AG04450 (cell line): ENCODE measurements around the gene B3GAT1. TPM values are rescaled to one million over a fixed set of nuclear protein-coding genes. Genes with fewer than 3 reads are reported as not detected.

Source experiments
- CTCF ChIA-PET: fragments of 300-600, 350-600 bp; formaldehyde crosslinking; extraction: SDS; loops from one replicate; lab custom pipeline; 2022; ENCODE audit warnings: antibody characterized with exemption, inconsistent platforms; lab: Charles Lee
- POLR2A ChIA-PET: fragments of 350-600 bp; formaldehyde crosslinking; extraction: SDS; loops from one replicate; lab custom pipeline; 2021; ENCODE audit warnings: antibody characterized with exemption, inconsistent platforms; lab: Yijun Ruan, JAX
- DNase-seq: peaks from one replicate; pipeline ENCODE4 v3.0.0-alpha.2; 2011; ENCODE audit warnings: low read depth, low spot score
- H3K27ac ChIP-seq: one replicate; pipeline ENCODE4 v1.5.1; 2012; ENCODE audit warnings: low read depth, low read length, control low read depth
- H3K27me3 ChIP-seq: one replicate; pipeline ENCODE4 v1.6.0; 2012; ENCODE audit warnings: low read length; ENCODE audit not compliant: control insufficient read depth, insufficient read depth
- H3K4me3 ChIP-seq: 2 replicates; pipeline ENCODE4 v1.5.1; 2011; ENCODE audit warnings: mild to moderate bottlenecking, low read depth, low read length, control low read depth
- H3K9me3 ChIP-seq: 2 replicates; pipeline ENCODE4 v1.5.1; 2012; ENCODE audit warnings: low read length; ENCODE audit not compliant: control insufficient read depth, insufficient read depth
- CTCF ChIP-seq: IDR thresholded peaks from 2 replicates; pipeline ENCODE4 v1.5.1; 2011; ENCODE audit warnings: low read depth, low read length, control low read depth, inconsistent platforms
- polyA plus RNA-seq: library from polyadenylated mRNA; depleted of rRNA; stranded (reverse); fragments of >200 nt; gene quantifications from 2 replicates; pipeline ENCODE4 v1.2.3, GENCODE V29; 2011

Gene B3GAT1
- polyA plus RNA-seq, 1 experiment: not detected

GRCh38 chr11:134441706-134442105 is 29.7 kb upstream of the B3GAT1 start:
- H3K27ac ChIP-seq: no peak overlapping the region
- TF ChIP-seq CTCF: no peak

GRCh38 chr11:134441281-134441680 is 29.2 kb upstream of the B3GAT1 start:
- Histone ChIP-seq H3K27me3 (no peaks in the 10 kb centered on the region), H3K4me3 (no peak overlapping the region), H3K27ac (no peak overlapping the region), H3K9me3 (peaks cover 79% of the 10 kb centered on the region)
- CTCF ChIA-PET: no interaction called here
- POLR2A ChIA-PET: no interaction called here
- no peak for TF ChIP-seq CTCF
- DNase-seq: no peak

More at GRCh38 chr11:134441706-134442105, 29.7 kb upstream of the B3GAT1 start:
- DNase-seq: no peak
- Histone ChIP-seq H3K27me3 (no peaks in the 10 kb centered on the region), H3K4me3 (no peak overlapping the region), H3K9me3 (peaks cover 76% of the 10 kb centered on the region)
- ChIA-PET CTCF (no interaction called here), POLR2A (no interaction called here)

- Histone ChIP-seq H3K27ac (no peak overlapping the region), H3K9me3 (peaks cover 80% of the 10 kb centered on the region), H3K27me3 (no peaks in the 10 kb centered on the region), H3K4me3 (no peak overlapping the region)
- no peak for TF ChIP-seq CTCF
- no peak for DNase-seq
- CTCF ChIA-PET: no interaction called here
- POLR2A ChIA-PET: no interaction called here
Measured at GRCh38 chr11:134440851-134441250, 28.8 kb upstream of the B3GAT1 start.

GRCh38 chr11:134438542-134439537 is 26.8 kb upstream of the B3GAT1 start:
- Histone ChIP-seq H3K27ac (no peak overlapping the region), H3K9me3 (peaks cover 72% of the 10 kb centered on the region), H3K27me3 (no peaks in the 10 kb centered on the region), H3K4me3 (no peak overlapping the region)
- ChIA-PET POLR2A (no interaction called here), CTCF (no interaction called here)
- no peak for DNase-seq
- TF ChIP-seq CTCF: no peak

- Histone ChIP-seq H3K4me3 (no peak overlapping the region), H3K27me3 (no peaks in the 10 kb centered on the region), H3K27ac (no peak overlapping the region), H3K9me3 (peaks cover 64% of the 10 kb centered on the region)
- CTCF ChIA-PET: no interaction called here
- TF ChIP-seq CTCF: no peak
- POLR2A ChIA-PET: no interaction called here
- no peak for DNase-seq
Measured at GRCh38 chr11:134437821-134438220, 25.8 kb upstream of the B3GAT1 start.
